Measurements from ENCODE around the gene RRP9.
"Not testable (repeated sequence)": the region's sequence is repeated elsewhere in the genome, so short reads cannot be mapped to it uniquely, and the experiment has no call there.

RRP9 gene, protein sequence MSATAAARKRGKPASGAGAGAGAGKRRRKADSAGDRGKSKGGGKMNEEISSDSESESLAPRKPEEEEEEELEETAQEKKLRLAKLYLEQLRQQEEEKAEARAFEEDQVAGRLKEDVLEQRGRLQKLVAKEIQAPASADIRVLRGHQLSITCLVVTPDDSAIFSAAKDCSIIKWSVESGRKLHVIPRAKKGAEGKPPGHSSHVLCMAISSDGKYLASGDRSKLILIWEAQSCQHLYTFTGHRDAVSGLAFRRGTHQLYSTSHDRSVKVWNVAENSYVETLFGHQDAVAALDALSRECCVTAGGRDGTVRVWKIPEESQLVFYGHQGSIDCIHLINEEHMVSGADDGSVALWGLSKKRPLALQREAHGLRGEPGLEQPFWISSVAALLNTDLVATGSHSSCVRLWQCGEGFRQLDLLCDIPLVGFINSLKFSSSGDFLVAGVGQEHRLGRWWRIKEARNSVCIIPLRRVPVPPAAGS

DNA sequence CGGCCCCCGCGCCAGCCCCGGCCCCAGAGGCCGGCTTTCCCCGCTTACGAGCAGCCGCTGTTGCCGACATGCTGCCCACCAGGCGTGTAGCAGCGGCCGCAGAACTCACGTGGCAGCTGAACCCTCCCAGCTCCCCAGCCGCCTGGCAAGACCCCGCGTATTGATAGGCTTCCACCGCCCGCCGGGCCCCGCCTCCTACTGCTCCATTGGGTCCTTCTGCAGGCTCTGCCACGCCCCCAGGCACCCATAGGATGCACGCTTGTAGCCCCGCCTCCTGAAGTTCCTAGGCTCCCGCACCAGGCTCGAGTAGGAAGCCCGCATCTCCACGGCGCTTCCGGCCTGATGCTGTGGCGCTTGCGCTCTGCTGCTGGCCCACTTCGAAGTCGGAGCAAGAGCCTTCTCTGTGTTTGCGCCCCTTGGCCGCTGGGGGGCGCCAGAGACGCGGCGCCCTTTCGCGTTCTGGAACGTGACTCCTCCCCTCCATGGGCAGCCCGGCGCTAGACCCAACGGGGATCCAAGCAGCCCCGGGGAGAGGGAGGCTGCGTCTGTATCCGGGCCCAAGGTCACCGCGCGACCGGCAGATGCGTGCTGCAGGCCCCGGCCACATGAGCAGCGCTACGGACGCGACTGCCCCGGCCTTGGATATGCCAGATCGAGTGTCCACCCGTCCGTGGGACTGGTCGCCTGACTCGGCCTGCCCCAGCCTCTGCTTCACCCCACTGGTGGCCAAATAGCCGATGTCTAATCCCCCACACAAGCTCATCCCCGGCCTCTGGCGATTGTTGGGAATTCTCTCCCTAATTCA is at the start of gene RRP9, which contains the start of gene PARP3:
TSS of gene RRP9 (minus strand) at position 107 of the 805 bp plus-strand sequence. CDS start at position 70, 37 bp downstream.
TSS of gene PARP3 (plus strand) at position 566 of the 805 bp plus-strand sequence. CDS start 993 bp downstream, outside the sequence.
- DNase-seq: peak; percentile 99
- Mint-ChIP-seq H3K36me3 (ENCODE audit: low read depth) (peaks cover 50% of the 10 kb centered on the region), H3K27ac (peak within 1 kb of the TSS; percentile 95), H3K9me3 (no peaks in the 10 kb centered on the region), H3K4me3 (peak within 1 kb of the TSS; percentile 90), H3K4me1 (ENCODE audit: low read depth) (peaks cover 40% of the 10 kb centered on the region), H3K27me3 (no peaks in the 10 kb centered on the region)

DNA sequence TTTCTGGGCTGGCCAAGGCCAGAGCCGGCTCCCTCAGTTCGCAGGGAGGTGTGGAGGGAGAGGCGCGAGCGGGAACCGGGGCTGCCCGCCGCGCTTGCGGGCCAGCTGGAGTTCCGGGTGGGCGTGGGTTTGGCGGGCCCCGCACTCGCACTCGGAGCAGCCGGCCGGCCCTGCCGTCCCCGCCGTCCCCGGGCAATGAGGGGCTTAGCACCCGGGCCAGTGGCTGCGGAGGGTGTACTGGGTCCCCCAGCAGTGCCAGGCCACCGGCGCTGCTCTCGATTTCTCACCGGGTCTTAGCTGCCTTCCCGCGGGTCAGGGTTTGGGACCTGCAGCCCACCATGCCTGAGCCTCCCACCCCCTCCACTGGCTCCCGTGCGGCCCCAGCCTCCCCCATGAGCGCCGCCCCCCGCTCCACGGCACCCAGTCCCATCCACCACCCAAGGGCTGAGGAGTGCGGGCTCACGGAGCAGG is 48.8 kb upstream of the RRP9 start:
- H3K36me3 Mint-ChIP-seq (ENCODE audit: low read depth): peaks cover 57% of the 10 kb centered on the region
- H3K4me3 Mint-ChIP-seq, DNase-seq, H3K9me3 Mint-ChIP-seq, H3K27me3 Mint-ChIP-seq: not testable (repeated sequence)
- peak overlapping the region; percentile 100 for H3K27ac Mint-ChIP-seq
- H3K4me1 Mint-ChIP-seq (ENCODE audit: low read depth): peaks cover 32% of the 10 kb centered on the region

DNA sequence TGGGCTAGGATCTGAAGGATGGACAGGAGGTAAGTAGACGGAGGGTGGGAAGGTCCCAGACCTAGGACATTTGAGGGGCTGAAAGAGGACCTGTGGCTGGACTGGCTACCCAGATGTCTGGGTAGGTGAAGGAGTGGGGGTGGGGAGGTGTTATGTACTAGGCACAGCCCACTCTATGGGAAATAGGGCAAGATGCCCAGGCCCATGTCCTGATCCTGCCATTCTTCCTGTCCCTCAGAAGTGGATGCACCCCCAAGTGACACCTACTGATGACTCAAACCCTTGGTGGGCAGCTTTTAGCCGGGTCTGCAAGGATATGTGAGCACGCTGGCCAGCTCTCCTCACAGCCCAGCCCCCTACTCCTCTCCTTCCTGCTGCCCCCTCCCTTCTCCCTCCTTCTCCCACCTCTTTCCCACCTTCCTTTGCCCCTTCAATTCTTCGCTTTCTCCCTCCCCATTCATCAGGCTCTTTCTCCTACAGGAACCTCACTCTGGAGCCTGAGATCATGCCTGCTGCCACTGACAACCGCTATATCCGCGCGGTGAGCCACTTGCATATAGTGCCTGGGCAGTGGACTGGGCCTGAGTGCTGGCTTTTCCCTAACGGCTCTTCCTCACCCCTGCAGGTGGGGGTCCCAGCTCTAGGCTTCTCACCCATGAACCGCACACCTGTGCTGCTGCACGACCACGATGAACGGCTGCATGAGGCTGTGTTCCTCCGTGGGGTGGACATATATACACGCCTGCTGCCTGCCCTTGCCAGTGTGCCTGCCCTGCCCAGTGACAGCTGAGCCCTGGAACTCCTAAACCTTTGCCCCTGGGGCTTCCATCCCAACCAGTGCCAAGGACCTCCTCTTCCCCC is 46.8 kb upstream of the RRP9 start:
- peaks cover 35% of the 10 kb centered on the region for H3K4me1 Mint-ChIP-seq (ENCODE audit: low read depth)
- H3K4me3 Mint-ChIP-seq: no peak overlapping the region
- DNase-seq: no peak
- H3K36me3 Mint-ChIP-seq (ENCODE audit: low read depth): peaks cover 40% of the 10 kb centered on the region
- peak overlapping the region; percentile 79 for H3K27ac Mint-ChIP-seq
- no peaks in the 10 kb centered on the region for H3K27me3 Mint-ChIP-seq
- H3K9me3 Mint-ChIP-seq: no peaks in the 10 kb centered on the region

DNA sequence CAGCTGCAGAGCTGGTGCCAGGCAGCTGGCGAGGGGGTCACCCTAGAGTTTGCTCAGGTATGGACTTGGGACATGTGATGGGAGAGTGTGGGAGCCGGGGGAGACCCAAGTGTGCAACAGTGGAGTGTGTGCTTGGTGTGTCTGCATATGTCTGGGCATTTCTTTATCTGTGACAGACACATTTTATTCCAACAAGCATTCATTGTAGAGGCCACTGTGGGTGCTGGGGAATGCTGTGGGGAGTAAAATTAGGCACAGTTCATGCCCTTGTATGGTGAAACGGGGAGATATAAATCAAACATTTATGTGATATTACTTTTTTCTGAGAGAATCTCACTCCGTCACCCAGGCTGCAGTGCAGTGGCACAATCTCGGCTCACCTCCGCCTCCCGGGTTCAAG is 45.9 kb upstream of the RRP9 start:
- Mint-ChIP-seq H3K4me1 (ENCODE audit: low read depth) (peaks cover 34% of the 10 kb centered on the region), H3K27ac (peak overlapping the region; percentile 79), H3K4me3 (no peak overlapping the region), H3K36me3 (ENCODE audit: low read depth) (peaks cover 37% of the 10 kb centered on the region), H3K27me3 (no peaks in the 10 kb centered on the region), H3K9me3 (no peaks in the 10 kb centered on the region)
- no peak for DNase-seq

- H3K36me3 Mint-ChIP-seq (ENCODE audit: low read depth): peaks cover 30% of the 10 kb centered on the region
- H3K27ac Mint-ChIP-seq: peak overlapping the region; percentile 79
- H3K27me3 Mint-ChIP-seq: no peaks in the 10 kb centered on the region
- no peak for DNase-seq
- H3K9me3 Mint-ChIP-seq: no peaks in the 10 kb centered on the region
- peaks cover 31% of the 10 kb centered on the region for H3K4me1 Mint-ChIP-seq (ENCODE audit: low read depth)
- H3K4me3 Mint-ChIP-seq: no peak overlapping the region
Observed at GRCh38 chr3:51986010-51986947, 44.6 kb upstream of the RRP9 start.

DNA sequence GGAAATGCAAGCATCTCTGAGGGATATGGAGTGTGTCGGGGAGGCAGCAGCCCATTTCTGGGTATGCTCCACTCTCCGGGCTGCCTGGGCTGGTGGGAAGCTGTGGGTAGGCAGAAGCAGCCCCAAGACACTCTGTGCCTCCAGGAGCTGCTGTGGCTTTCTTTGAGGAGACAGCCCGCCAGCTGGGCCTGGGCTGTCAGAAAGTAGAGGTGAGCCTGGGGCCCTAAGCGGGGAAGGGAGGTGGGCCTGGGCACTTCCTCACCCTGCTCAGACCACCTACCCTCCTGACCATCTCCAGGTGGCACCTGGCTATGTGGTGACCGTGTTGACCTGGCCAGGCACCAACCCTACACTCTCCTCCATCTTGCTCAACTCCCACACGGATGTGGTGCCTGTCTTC is 43.4 kb upstream of the RRP9 start:
- H3K4me3 Mint-ChIP-seq: peak overlapping the region; percentile 57
- H3K9me3 Mint-ChIP-seq: no peaks in the 10 kb centered on the region
- peak overlapping the region; percentile 95 for H3K27ac Mint-ChIP-seq
- H3K27me3 Mint-ChIP-seq: no peaks in the 10 kb centered on the region
- DNase-seq: no peak
- peaks cover 26% of the 10 kb centered on the region for H3K36me3 Mint-ChIP-seq (ENCODE audit: low read depth)
- peaks cover 31% of the 10 kb centered on the region for H3K4me1 Mint-ChIP-seq (ENCODE audit: low read depth)

GRCh38 chr3:51984269-51984647 is 42.6 kb upstream of the RRP9 start:
- Mint-ChIP-seq H3K9me3 (no peaks in the 10 kb centered on the region), H3K4me3 (peak overlapping the region; percentile 89), H3K4me1 (ENCODE audit: low read depth) (peaks cover 31% of the 10 kb centered on the region), H3K36me3 (ENCODE audit: low read depth) (peaks cover 26% of the 10 kb centered on the region), H3K27ac (peak overlapping the region; percentile 95), H3K27me3 (no peaks in the 10 kb centered on the region)
- no peak for DNase-seq

- peak overlapping the region; percentile 95 for H3K27ac Mint-ChIP-seq
- H3K4me1 Mint-ChIP-seq (ENCODE audit: low read depth): peaks cover 32% of the 10 kb centered on the region
- peaks cover 29% of the 10 kb centered on the region for H3K36me3 Mint-ChIP-seq (ENCODE audit: low read depth)
- no peak for DNase-seq
- peak overlapping the region; percentile 89 for H3K4me3 Mint-ChIP-seq
- no peaks in the 10 kb centered on the region for H3K9me3 Mint-ChIP-seq
- no peaks in the 10 kb centered on the region for H3K27me3 Mint-ChIP-seq
Observed at GRCh38 chr3:51983578-51984268, 42.0 kb upstream of the RRP9 start.

DNA sequence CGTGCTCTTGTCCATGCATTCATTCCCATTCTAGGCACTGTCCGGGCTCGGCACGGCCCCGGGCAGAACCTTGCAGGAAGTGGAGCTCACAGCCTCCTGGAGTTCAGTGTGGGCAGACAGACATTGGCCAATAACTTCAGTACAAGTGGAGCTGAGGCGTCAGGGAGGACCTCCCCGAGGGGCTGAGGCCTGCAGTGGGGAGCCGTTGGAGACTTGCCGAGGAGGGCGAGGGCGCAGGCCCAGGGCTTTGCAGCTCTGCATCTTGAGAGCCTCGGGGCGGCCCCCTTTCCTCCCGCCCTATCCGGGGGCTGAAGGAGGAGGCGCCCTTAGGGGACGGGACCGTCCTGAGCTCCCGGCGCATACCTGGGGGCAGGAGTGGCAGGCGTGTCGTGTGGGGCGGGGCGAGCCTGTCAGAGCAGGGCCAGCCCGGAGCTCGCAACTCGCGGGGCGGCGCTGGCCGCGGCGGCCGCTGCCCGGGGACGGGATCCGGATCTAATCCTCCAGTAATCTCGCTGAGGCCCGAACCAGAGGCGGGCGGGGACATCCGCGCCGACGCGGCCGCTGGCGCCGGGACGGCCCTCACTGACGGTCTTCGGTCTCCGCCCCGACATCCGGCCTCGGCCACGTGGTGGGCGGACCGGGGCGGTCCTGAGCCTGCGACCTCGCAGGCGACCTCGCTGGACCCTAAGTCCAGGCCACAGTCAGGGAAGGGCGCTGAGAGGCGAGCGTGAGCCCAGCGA is 41.3 kb upstream of the RRP9 start, which contains the start of gene ACY1:
TSS of gene ACY1 (plus strand) at position 698 of the 740 bp plus-strand sequence. CDS start 530 bp downstream, outside the sequence.
- peak within 1 kb of the TSS; percentile 89 for H3K4me3 Mint-ChIP-seq
- H3K27ac Mint-ChIP-seq: peak within 1 kb of the TSS; percentile 95
- peaks cover 32% of the 10 kb centered on the region for H3K4me1 Mint-ChIP-seq (ENCODE audit: low read depth)
- peaks cover 27% of the 10 kb centered on the region for H3K36me3 Mint-ChIP-seq (ENCODE audit: low read depth)
- H3K27me3 Mint-ChIP-seq: no peaks in the 10 kb centered on the region
- DNase-seq: peak; percentile 87
- no peaks in the 10 kb centered on the region for H3K9me3 Mint-ChIP-seq

GRCh38 chr3:51982352-51982837 is 40.7 kb upstream of the RRP9 start:
- peaks cover 27% of the 10 kb centered on the region for H3K36me3 Mint-ChIP-seq (ENCODE audit: low read depth)
- DNase-seq: peak; percentile 59
- H3K27ac Mint-ChIP-seq: peak overlapping the region; percentile 95

GRCh38 chr3:51980253-51980652 is 38.5 kb upstream of the RRP9 start:
- DNase-seq: no peak
- no peak overlapping the region for H3K27ac Mint-ChIP-seq
- peaks cover 55% of the 10 kb centered on the region for H3K4me1 Mint-ChIP-seq (ENCODE audit: low read depth)
- H3K4me3 Mint-ChIP-seq: no peak overlapping the region
- no peaks in the 10 kb centered on the region for H3K27me3 Mint-ChIP-seq
- H3K36me3 Mint-ChIP-seq (ENCODE audit: low read depth): peaks cover 23% of the 10 kb centered on the region
- H3K9me3 Mint-ChIP-seq: no peaks in the 10 kb centered on the region

More at GRCh38 chr3:51982352-51982837, 40.7 kb upstream of the RRP9 start:
- Mint-ChIP-seq H3K27me3 (no peaks in the 10 kb centered on the region), H3K4me1 (ENCODE audit: low read depth) (peaks cover 36% of the 10 kb centered on the region), H3K4me3 (peak overlapping the region; percentile 89), H3K9me3 (no peaks in the 10 kb centered on the region)

- Mint-ChIP-seq H3K4me3 (no peak overlapping the region), H3K9me3 (no peaks in the 10 kb centered on the region), H3K27ac (peak overlapping the region; percentile 57), H3K36me3 (ENCODE audit: low read depth) (peaks cover 23% of the 10 kb centered on the region), H3K27me3 (no peaks in the 10 kb centered on the region), H3K4me1 (ENCODE audit: low read depth) (peaks cover 50% of the 10 kb centered on the region)
- DNase-seq: no peak
Observed at GRCh38 chr3:51978143-51978502, 36.4 kb upstream of the RRP9 start.

Measured in activated T-cell treated with anti-CD3 and anti-CD28 coated beads, Interleukin-2, amount 50 U/mL, for 24 hours (primary cell).